Type B pancreatic cell (in vitro differentiated cells): ENCODE measurements around the gene DPP6. TPM values are rescaled to one million over a fixed set of nuclear protein-coding genes. Genes with fewer than 3 reads are reported as not detected.

Experiments used
- DNase-seq: peaks from one replicate; pipeline ENCODE4 v3.0.0; 2021; ENCODE audit warnings: mixed read lengths; ENCODE audit not compliant: unreplicated experiment; ENCODE audit errors: extremely low spot score
- H3K27ac Mint-ChIP-seq: 2 replicates; pipeline ENCODE4 v1.8.0; 2021; ENCODE audit warnings: mild to moderate bottlenecking, mixed read lengths
- H3K27me3 Mint-ChIP-seq: 2 replicates; pipeline ENCODE4 v1.8.0; 2021; ENCODE audit warnings: mixed read lengths
- H3K36me3 Mint-ChIP-seq: 2 replicates; pipeline ENCODE4 v1.8.0; 2021; ENCODE audit warnings: mixed read lengths
- H3K4me1 Mint-ChIP-seq: one replicate; pipeline ENCODE4 v1.8.0; 2021; ENCODE audit warnings: mixed read lengths; ENCODE audit not compliant: unreplicated experiment
- H3K4me3 Mint-ChIP-seq: 2 replicates; pipeline ENCODE4 v1.8.0; 2021; ENCODE audit warnings: mild to moderate bottlenecking, mixed read lengths
- H3K9me3 Mint-ChIP-seq: 2 replicates; pipeline ENCODE4 v1.8.0; 2021; ENCODE audit warnings: mixed read lengths
- CTCF ChIP-seq: fragments of 200-600 bp; sonication (generic); conservative IDR thresholded peaks from 2 replicates; pipeline ENCODE4 v1.5.0; 2021; ENCODE audit warnings: antibody characterized with exemption, mild to moderate bottlenecking
- total RNA-seq: library from RNA; stranded (reverse); gene quantifications from 2 replicates; pipeline ENCODE4 v1.2.1, GENCODE V29; 2021; ENCODE audit warnings: low replicate concordance

DPP6 gene
- total RNA-seq, 1 donor from 2014 or later, result 4.1 TPM

- TF ChIP-seq CTCF, result no peak
- DNase-seq, result no peak
- no peaks in the 10 kb centered on the region for H3K4me1 Mint-ChIP-seq
- H3K4me3 Mint-ChIP-seq, result no peak overlapping the region
- no peaks in the 10 kb centered on the region for H3K9me3 Mint-ChIP-seq
- peaks cover 3% of the 10 kb centered on the region for H3K27me3 Mint-ChIP-seq
- H3K36me3 Mint-ChIP-seq, result no peaks in the 10 kb centered on the region
- no peak overlapping the region for H3K27ac Mint-ChIP-seq
These were observed 722.2 kb downstream of the DPP6 start for GRCh38 chr7:154774303-154774969.

- H3K27ac Mint-ChIP-seq, result no peak overlapping the region
- no peak overlapping the region for H3K4me3 Mint-ChIP-seq
- no peaks in the 10 kb centered on the region for H3K9me3 Mint-ChIP-seq
- no peaks in the 10 kb centered on the region for H3K4me1 Mint-ChIP-seq
- no peaks in the 10 kb centered on the region for H3K36me3 Mint-ChIP-seq
- no peak for DNase-seq
- H3K27me3 Mint-ChIP-seq, result peaks cover 3% of the 10 kb centered on the region
- TF ChIP-seq CTCF, result no peak
These were observed 723.5 kb downstream of the DPP6 start for GRCh38 chr7:154775681-154776080.

GRCh38 chr7:154776350-154776749 is 724.2 kb downstream of the DPP6 start:
- Mint-ChIP-seq H3K27ac (no peak overlapping the region), H3K36me3 (no peaks in the 10 kb centered on the region), H3K9me3 (no peaks in the 10 kb centered on the region), H3K27me3 (peaks cover 7% of the 10 kb centered on the region), H3K4me1 (no peaks in the 10 kb centered on the region), H3K4me3 (no peak overlapping the region)
- TF ChIP-seq CTCF, result no peak
- DNase-seq, result no peak

GRCh38 chr7:154777023-154777422 is 724.8 kb downstream of the DPP6 start:
- peak; percentile 32 for TF ChIP-seq CTCF
- DNase-seq, result no peak
- Mint-ChIP-seq H3K27ac (no peak overlapping the region), H3K4me3 (no peak overlapping the region), H3K9me3 (no peaks in the 10 kb centered on the region), H3K36me3 (no peaks in the 10 kb centered on the region), H3K27me3 (peaks cover 7% of the 10 kb centered on the region), H3K4me1 (no peaks in the 10 kb centered on the region)

- Mint-ChIP-seq H3K9me3 (no peaks in the 10 kb centered on the region), H3K4me1 (no peaks in the 10 kb centered on the region), H3K4me3 (no peak overlapping the region), H3K27ac (no peak overlapping the region), H3K27me3 (peaks cover 7% of the 10 kb centered on the region), H3K36me3 (no peaks in the 10 kb centered on the region)
- no peak for TF ChIP-seq CTCF
- DNase-seq, result no peak
These were observed 725.3 kb downstream of the DPP6 start for GRCh38 chr7:154777489-154777888.
